Mesodermal cell (in vitro differentiated cells): ENCODE measurements around the gene MAP3K7.

ENCODE experiments used
- H3K27ac ChIP-seq: 2 replicates; pipeline ENCODE4 v1.7.0; 2013; ENCODE audit warnings: mild to moderate bottlenecking, low read depth, low read length, moderate library complexity; ENCODE audit not compliant: severe bottlenecking
- H3K36me3 ChIP-seq: 2 replicates; pipeline ENCODE4 v1.7.1; 2013; ENCODE audit warnings: mild to moderate bottlenecking, low read length, moderate library complexity; ENCODE audit not compliant: control insufficient read depth, insufficient read depth
- H3K4me1 ChIP-seq: one replicate; pipeline ENCODE4 v1.7.1; 2013; ENCODE audit warnings: mild to moderate bottlenecking, low read length; ENCODE audit not compliant: insufficient read depth, control insufficient read depth, poor library complexity, severe bottlenecking
- H3K4me3 ChIP-seq: 2 replicates; pipeline ENCODE4 v1.7.0; 2013; ENCODE audit warnings: low read length, control low read depth, mild to moderate bottlenecking; ENCODE audit not compliant: insufficient read depth, poor library complexity, severe bottlenecking; ENCODE audit errors: extremely low read depth
- H3K9me3 ChIP-seq: 2 replicates; pipeline ENCODE4 v1.7.1; 2013; ENCODE audit warnings: mild to moderate bottlenecking, low read length, moderate library complexity; ENCODE audit not compliant: control insufficient read depth
- WGBS, 2 experiments: methylation state at CpG; one replicate each; pipeline ENCODE4 v1.1.5; 2013; ENCODE audit warnings: missing lambda C conversion rate in 2 of 2; ENCODE audit not compliant: insufficient coverage in 2 of 2; 5-methylcytosine and 5-hydroxymethylcytosine counted together

MAP3K7 gene

DNA sequence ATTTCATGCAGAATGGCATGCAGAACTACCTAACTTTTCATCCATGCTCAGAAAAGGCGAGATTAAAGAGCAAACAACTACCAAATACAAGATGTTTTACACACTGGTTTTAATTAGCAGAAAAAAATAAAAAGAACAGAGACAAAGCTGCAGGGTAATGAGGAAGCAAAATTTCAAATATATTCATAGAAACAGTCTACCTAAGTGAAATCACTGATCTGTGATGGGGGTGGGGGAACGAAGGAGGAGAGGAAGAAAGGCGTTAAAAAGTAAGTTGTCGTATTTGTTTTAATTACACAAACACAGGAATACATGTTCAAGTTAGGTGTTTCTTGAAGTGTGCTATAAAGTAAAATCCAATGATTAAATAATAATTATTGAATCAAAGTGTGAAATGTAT is 42.1 kb downstream of the MAP3K7 start:
- H3K27ac ChIP-seq: no peak overlapping the region
- WGBS, 2 experiments: no CpG with 5 or more reads among the region's 4 CpGs
- no peak overlapping the region for H3K4me3 ChIP-seq
- H3K4me1 ChIP-seq: no peaks in the 10 kb centered on the region
- peaks cover 48% of the 10 kb centered on the region for H3K36me3 ChIP-seq
- H3K9me3 ChIP-seq: no peaks in the 10 kb centered on the region

GRCh38 chr6:90544081-90544480 is 42.8 kb downstream of the MAP3K7 start:
- Histone ChIP-seq H3K9me3 (no peaks in the 10 kb centered on the region), H3K4me1 (no peaks in the 10 kb centered on the region), H3K4me3 (no peak overlapping the region), H3K27ac (no peak overlapping the region), H3K36me3 (peaks cover 44% of the 10 kb centered on the region)

DNA sequence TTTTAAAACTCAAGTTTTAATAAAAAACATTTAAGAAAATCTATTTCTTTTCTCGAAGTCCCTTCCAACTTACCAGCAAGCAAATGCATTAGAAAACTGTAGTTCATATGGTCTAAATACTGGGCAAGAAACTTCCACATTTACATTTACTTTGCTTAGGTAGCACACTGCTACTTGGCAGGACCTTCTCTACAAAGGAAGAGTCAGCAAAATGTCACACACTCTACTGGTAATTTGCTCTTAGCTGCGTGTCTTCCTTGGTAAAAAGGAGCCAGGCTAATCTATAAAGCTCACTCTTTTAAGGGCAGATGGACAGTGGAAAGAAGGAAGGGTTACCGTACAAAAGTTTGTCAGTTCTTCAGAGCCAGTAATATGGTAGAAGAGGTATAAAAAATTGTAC is 45.7 kb downstream of the MAP3K7 start:
- 86 to 90% methylated on average over 1 to 2 of the region's 3 CpGs for WGBS, 2 experiments
- H3K36me3 ChIP-seq: peaks cover 22% of the 10 kb centered on the region
- H3K4me1 ChIP-seq: peaks cover 3% of the 10 kb centered on the region
- no peaks in the 10 kb centered on the region for H3K9me3 ChIP-seq
- no peak overlapping the region for H3K27ac ChIP-seq
- H3K4me3 ChIP-seq: no peak overlapping the region

DNA sequence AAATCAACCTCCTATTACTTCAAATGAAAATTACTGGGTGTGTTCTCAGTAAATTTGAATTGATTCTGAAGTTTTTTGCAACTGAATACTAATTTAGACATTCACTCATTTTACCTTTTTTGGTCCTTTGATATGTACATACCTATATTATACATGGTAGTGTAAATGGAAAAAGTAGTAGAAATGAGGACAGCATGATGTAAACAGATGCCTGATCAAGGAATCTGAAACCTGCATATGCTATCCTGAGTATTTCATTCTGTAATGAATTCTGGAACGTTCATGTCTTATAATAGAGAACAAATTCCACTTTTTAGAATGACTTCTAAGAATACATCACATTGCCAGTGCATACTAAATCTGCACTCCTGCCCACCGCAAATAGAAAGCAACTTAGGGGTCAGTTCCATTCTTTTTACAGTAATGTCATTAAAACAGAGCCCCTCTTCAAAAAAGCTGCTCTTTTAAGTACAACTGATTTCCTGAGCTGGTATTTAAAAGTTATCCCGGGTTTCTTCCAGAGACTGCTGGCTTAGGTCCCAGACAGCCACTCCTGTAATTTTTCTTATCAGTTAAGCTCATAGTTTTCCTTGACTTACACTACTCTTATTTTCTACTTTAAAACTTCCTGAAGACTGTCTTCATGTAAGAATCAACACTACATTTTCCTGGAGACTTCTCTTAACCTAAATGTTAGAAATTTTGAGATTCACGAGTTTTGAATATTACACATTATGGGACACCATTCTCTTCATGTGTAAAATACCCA is 48.4 kb downstream of the MAP3K7 start:
- Histone ChIP-seq H3K9me3 (no peaks in the 10 kb centered on the region), H3K27ac (peak overlapping the region; percentile 38), H3K4me3 (no peak overlapping the region), H3K4me1 (peaks cover 3% of the 10 kb centered on the region), H3K36me3 (peaks cover 14% of the 10 kb centered on the region)
- 87 to 93% methylated on average over 2 to 3 of the region's 4 CpGs for WGBS, 2 experiments

DNA sequence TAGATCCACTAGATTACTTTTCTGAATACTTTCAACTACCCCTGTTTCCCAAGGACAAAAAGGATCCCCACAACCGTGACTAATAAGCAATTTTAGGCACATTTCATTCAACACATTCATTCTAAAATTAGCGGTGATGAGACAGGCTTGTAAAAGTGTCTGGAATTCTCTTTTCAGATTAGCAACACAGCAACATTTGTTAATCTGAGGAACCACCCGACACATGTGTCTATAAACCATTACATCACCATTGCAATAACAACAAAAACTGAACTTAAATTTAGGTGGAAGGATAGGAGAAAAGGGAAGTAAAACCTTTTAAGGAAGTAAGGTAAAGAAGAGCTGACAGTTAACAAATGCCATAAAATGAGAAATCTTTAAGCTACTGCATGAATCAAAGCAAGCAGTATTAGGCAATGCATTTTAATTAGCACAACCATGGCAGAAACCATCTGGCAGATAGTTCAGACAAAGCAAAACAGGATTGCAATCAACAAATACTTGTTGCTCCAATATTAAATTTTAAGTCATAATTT is 49.1 kb downstream of the MAP3K7 start:
- H3K4me3 ChIP-seq: no peak overlapping the region
- H3K9me3 ChIP-seq: no peaks in the 10 kb centered on the region
- H3K4me1 ChIP-seq: peaks cover 3% of the 10 kb centered on the region
- 92% methylated on average over 2 of the region's 3 CpGs; no CpG with 5 or more reads in 1 of the 2 experiments for WGBS, 2 experiments
- H3K27ac ChIP-seq: no peak overlapping the region
- peaks cover 19% of the 10 kb centered on the region for H3K36me3 ChIP-seq

DNA sequence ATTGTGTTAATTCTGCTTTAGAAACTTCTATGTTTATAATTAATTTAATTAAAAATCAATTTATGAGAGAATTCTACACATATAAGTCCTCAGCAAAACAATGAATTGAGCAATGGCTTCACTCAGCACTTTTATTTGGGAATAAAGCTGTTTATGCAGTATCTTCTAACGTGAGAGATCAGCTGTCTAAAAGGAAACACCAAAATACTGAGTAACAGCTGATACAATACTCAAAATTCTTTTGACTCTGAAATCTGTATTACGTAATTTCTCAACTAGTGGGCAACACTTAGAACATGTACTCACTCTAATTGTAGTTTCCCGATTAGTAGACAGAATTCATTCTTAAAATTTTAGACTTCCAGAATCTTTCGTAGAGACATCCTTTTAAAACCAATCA is 49.8 kb downstream of the MAP3K7 start:
- H3K9me3 ChIP-seq: no peaks in the 10 kb centered on the region
- no peak overlapping the region for H3K4me3 ChIP-seq
- peaks cover 22% of the 10 kb centered on the region for H3K36me3 ChIP-seq
- H3K27ac ChIP-seq: no peak overlapping the region
- peaks cover 3% of the 10 kb centered on the region for H3K4me1 ChIP-seq
- 89 to 91% methylated on average over 1 to 3 of the region's 4 CpGs for WGBS, 2 experiments

DNA sequence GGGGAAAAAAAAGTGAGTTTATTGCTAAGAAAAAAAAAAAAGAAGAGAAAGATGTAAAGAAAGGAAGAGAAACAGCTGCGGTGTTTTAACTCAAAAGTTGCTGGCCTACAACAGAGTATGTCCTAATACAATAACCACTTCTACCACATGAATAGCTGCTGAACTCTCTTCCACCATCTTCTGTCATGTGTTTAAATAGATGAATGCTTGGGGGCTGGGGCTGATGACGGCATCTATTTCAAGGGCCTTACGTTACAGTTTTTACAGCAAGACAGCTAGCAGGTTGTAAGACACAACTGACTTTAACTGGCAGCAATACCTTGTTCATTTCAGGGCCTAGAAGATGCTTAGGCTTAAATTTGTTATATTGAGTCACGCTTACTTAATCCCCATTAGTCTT is 50.4 kb downstream of the MAP3K7 start:
- Histone ChIP-seq H3K4me3 (no peak overlapping the region), H3K9me3 (no peaks in the 10 kb centered on the region), H3K36me3 (peaks cover 27% of the 10 kb centered on the region), H3K4me1 (peaks cover 3% of the 10 kb centered on the region), H3K27ac (no peak overlapping the region)
- WGBS, 2 experiments: 60% methylated on average over 1 of the region's 4 CpGs; no CpG with 5 or more reads in 1 of the 2 experiments

DNA sequence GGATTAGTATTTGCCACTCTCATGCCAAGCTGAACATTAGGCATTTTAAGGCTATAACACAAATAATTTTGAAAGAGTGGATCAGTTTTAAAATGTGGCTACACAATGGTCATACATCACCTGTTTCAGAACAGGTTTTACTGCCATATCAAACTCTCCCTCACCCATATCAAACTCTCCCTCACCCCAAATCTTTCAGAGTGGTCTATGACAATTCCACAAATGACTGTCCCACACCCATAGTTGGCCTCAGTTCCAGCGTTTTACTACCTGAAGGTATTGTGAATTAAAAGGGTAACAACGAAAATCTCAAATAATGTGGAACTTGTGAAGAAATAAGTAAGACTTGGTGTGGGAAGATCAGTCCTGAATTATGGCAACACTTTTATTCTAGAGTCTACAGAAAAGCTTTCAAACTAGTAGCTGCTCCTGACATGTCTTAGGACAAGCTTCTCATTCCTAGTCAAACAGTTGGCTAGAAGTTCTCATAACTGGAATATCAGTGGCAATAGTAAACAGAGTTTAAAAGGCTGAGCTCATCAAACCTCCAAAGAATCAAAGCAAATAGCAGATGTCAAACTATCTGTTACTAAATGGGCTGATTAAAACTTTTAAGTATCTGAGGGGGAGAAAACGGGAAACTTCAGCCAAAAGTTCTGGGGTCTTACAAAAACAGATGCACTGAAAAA is 52.4 kb downstream of the MAP3K7 start:
- Histone ChIP-seq H3K9me3 (no peaks in the 10 kb centered on the region), H3K4me3 (no peak overlapping the region), H3K4me1 (peaks cover 3% of the 10 kb centered on the region), H3K36me3 (peaks cover 29% of the 10 kb centered on the region), H3K27ac (no peak overlapping the region)
- WGBS, 2 experiments: 86% methylated on average over 1 of the region's 3 CpGs

GRCh38 chr6:90533615-90534336 is 53.1 kb downstream of the MAP3K7 start:
- Histone ChIP-seq H3K4me1 (peaks cover 3% of the 10 kb centered on the region), H3K9me3 (no peaks in the 10 kb centered on the region), H3K27ac (no peak overlapping the region), H3K36me3 (peaks cover 35% of the 10 kb centered on the region), H3K4me3 (no peak overlapping the region)
- WGBS, 2 experiments: 96 to 100% methylated on average over 3 of the region's 4 CpGs

DNA sequence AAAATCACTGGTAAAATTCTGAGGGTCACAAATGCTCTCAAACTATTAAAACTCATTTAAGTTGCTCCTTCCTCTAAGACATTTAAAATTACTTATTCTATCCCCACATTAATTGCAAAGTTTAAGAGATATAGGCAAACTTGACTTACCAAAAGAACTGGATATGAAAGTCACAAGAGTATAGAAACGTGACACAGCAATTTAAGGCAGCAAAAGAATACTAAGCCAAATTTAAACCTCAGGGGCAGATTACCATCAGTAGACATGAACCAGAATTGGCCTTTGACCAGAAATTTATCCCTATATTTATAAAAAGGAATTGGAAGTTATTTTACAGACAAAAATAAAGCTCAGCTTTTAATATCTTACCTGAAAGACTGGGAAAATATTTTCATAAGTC is 56.0 kb downstream of the MAP3K7 start:
- H3K9me3 ChIP-seq: no peaks in the 10 kb centered on the region
- H3K36me3 ChIP-seq: peaks cover 41% of the 10 kb centered on the region
- WGBS, 2 experiments: 100% methylated on average over 1 of the region's 1 CpG; no CpG with 5 or more reads in 1 of the 2 experiments
- no peak overlapping the region for H3K4me3 ChIP-seq
- H3K27ac ChIP-seq: no peak overlapping the region
- H3K4me1 ChIP-seq: no peaks in the 10 kb centered on the region
